ENCODE data around the gene SLN.

The SLN gene

GRCh38 chr11:107669893-107670601 lies 41.8 kb downstream of the SLN start:
- Histone ChIP-seq H3K27ac (ENCODE audit: low read depth, low read length) (no peak overlapping the region), H3K4me3 (ENCODE audit: low read depth, low read length) (no peak overlapping the region), H2AFZ (ENCODE audit: low read length, unreplicated experiment) (no peak overlapping the region), H3K79me2 (ENCODE audit: control insufficient read depth, insufficient read depth, low read length, unreplicated experiment) (no peaks in the 10 kb centered on the region), H3K27me3 (ENCODE audit: insufficient read depth, low read length) (peaks cover 65% of the 10 kb centered on the region), H3K4me1 (ENCODE audit: control insufficient read depth, insufficient read depth, low read length, unreplicated experiment) (no peaks in the 10 kb centered on the region), H3K36me3 (ENCODE audit: insufficient read depth, low read length) (no peaks in the 10 kb centered on the region)

- H3K27me3 ChIP-seq (ENCODE audit: insufficient read depth, low read length) = peaks cover 68% of the 10 kb centered on the region
Observed at GRCh38 chr11:107669191-107669740, 42.6 kb downstream of the SLN start.

GRCh38 chr11:107666911-107667613 lies 44.8 kb downstream of the SLN start:
- no peak overlapping the region for H2AFZ ChIP-seq (ENCODE audit: low read length, unreplicated experiment)
- H3K27ac ChIP-seq (ENCODE audit: low read depth, low read length) = no peak overlapping the region

More at GRCh38 chr11:107669191-107669740, 42.6 kb downstream of the SLN start:
- H3K27ac ChIP-seq (ENCODE audit: low read depth, low read length) = no peak overlapping the region
- no peak overlapping the region for H3K4me3 ChIP-seq (ENCODE audit: low read depth, low read length)
- H3K36me3 ChIP-seq (ENCODE audit: insufficient read depth, low read length) = no peaks in the 10 kb centered on the region
- H2AFZ ChIP-seq (ENCODE audit: low read length, unreplicated experiment) = no peak overlapping the region
- H3K79me2 ChIP-seq (ENCODE audit: control insufficient read depth, insufficient read depth, low read length, unreplicated experiment) = no peaks in the 10 kb centered on the region
- no peaks in the 10 kb centered on the region for H3K4me1 ChIP-seq (ENCODE audit: control insufficient read depth, insufficient read depth, low read length, unreplicated experiment)

GRCh38 chr11:107665018-107665417 lies 46.8 kb downstream of the SLN start:
- Histone ChIP-seq H3K4me3 (ENCODE audit: low read depth, low read length) (no peak overlapping the region), H3K36me3 (ENCODE audit: insufficient read depth, low read length) (no peaks in the 10 kb centered on the region), H3K4me1 (ENCODE audit: control insufficient read depth, insufficient read depth, low read length, unreplicated experiment) (no peaks in the 10 kb centered on the region), H3K27ac (ENCODE audit: low read depth, low read length) (no peak overlapping the region), H2AFZ (ENCODE audit: low read length, unreplicated experiment) (no peak overlapping the region), H3K79me2 (ENCODE audit: control insufficient read depth, insufficient read depth, low read length, unreplicated experiment) (no peaks in the 10 kb centered on the region), H3K27me3 (ENCODE audit: insufficient read depth, low read length) (peaks cover 67% of the 10 kb centered on the region)

More at GRCh38 chr11:107666911-107667613, 44.8 kb downstream of the SLN start:
- H3K4me1 ChIP-seq (ENCODE audit: control insufficient read depth, insufficient read depth, low read length, unreplicated experiment) = no peaks in the 10 kb centered on the region
- no peak overlapping the region for H3K4me3 ChIP-seq (ENCODE audit: low read depth, low read length)
- no peaks in the 10 kb centered on the region for H3K36me3 ChIP-seq (ENCODE audit: insufficient read depth, low read length)
- no peaks in the 10 kb centered on the region for H3K79me2 ChIP-seq (ENCODE audit: control insufficient read depth, insufficient read depth, low read length, unreplicated experiment)
- H3K27me3 ChIP-seq (ENCODE audit: insufficient read depth, low read length) = peaks cover 67% of the 10 kb centered on the region

GRCh38 chr11:107661656-107662055 lies 50.2 kb downstream of the SLN start:
- no peaks in the 10 kb centered on the region for H3K79me2 ChIP-seq (ENCODE audit: control insufficient read depth, insufficient read depth, low read length, unreplicated experiment)
- no peaks in the 10 kb centered on the region for H3K36me3 ChIP-seq (ENCODE audit: insufficient read depth, low read length)
- H3K4me1 ChIP-seq (ENCODE audit: control insufficient read depth, insufficient read depth, low read length, unreplicated experiment) = no peaks in the 10 kb centered on the region
- H2AFZ ChIP-seq (ENCODE audit: low read length, unreplicated experiment) = no peak overlapping the region
- H3K27me3 ChIP-seq (ENCODE audit: insufficient read depth, low read length) = peaks cover 47% of the 10 kb centered on the region
- no peak overlapping the region for H3K4me3 ChIP-seq (ENCODE audit: low read depth, low read length)
- H3K27ac ChIP-seq (ENCODE audit: low read depth, low read length) = no peak overlapping the region

GRCh38 chr11:107660066-107660465 lies 51.8 kb downstream of the SLN start:
- no peak overlapping the region for H3K27ac ChIP-seq (ENCODE audit: low read depth, low read length)
- H3K4me1 ChIP-seq (ENCODE audit: control insufficient read depth, insufficient read depth, low read length, unreplicated experiment) = no peaks in the 10 kb centered on the region
- no peak overlapping the region for H2AFZ ChIP-seq (ENCODE audit: low read length, unreplicated experiment)
- H3K36me3 ChIP-seq (ENCODE audit: insufficient read depth, low read length) = no peaks in the 10 kb centered on the region
- H3K27me3 ChIP-seq (ENCODE audit: insufficient read depth, low read length) = peaks cover 34% of the 10 kb centered on the region
- H3K79me2 ChIP-seq (ENCODE audit: control insufficient read depth, insufficient read depth, low read length, unreplicated experiment) = no peaks in the 10 kb centered on the region
- no peak overlapping the region for H3K4me3 ChIP-seq (ENCODE audit: low read depth, low read length)

- H3K27me3 ChIP-seq (ENCODE audit: insufficient read depth, low read length) = peaks cover 27% of the 10 kb centered on the region
- no peak overlapping the region for H3K27ac ChIP-seq (ENCODE audit: low read depth, low read length)
- H2AFZ ChIP-seq (ENCODE audit: low read length, unreplicated experiment) = no peak overlapping the region
- no peak overlapping the region for H3K4me3 ChIP-seq (ENCODE audit: low read depth, low read length)
- H3K79me2 ChIP-seq (ENCODE audit: control insufficient read depth, insufficient read depth, low read length, unreplicated experiment) = no peaks in the 10 kb centered on the region
- no peaks in the 10 kb centered on the region for H3K36me3 ChIP-seq (ENCODE audit: insufficient read depth, low read length)
- H3K4me1 ChIP-seq (ENCODE audit: control insufficient read depth, insufficient read depth, low read length, unreplicated experiment) = no peaks in the 10 kb centered on the region
Observed at GRCh38 chr11:107659310-107659709, 52.5 kb downstream of the SLN start.

Data from ACC112 (cell line).